OCI-LY3 (cell line): ENCODE results near the gene MRPL28.

Experiments used
- H2AFZ ChIP-seq: fragments of 200-600, 300-600 bp; shearing (Covaris generic); 2 replicates; pipeline ENCODE4 v1.6.0; 2014; ENCODE audit warnings: antibody characterized with exemption, low read depth, low read length
- H3K27ac ChIP-seq: fragments of 200-600, 300-600 bp; sonication (generic); 2 replicates; pipeline ENCODE4 v1.5.1; 2014; ENCODE audit warnings: mild to moderate bottlenecking, low read length, moderate library complexity, mixed read lengths
- H3K27me3 ChIP-seq: fragments of 200-600, 300-600 bp; sonication (generic); 2 replicates; pipeline ENCODE4 v1.6.1; 2014; ENCODE audit warnings: low read depth, low read length, mixed read lengths
- H3K36me3 ChIP-seq: fragments of 200-600, 300-600 bp; sonication (generic); replicated peaks from 2 replicates; pipeline ENCODE3; 2014; ENCODE audit warnings: low read depth, low read length, mixed read lengths
- H3K4me1 ChIP-seq: fragments of 300-600, 200-600 bp; sonication (generic); 2 replicates; pipeline ENCODE4 v1.6.1; 2014; ENCODE audit warnings: low read length, mixed read lengths
- H3K4me2 ChIP-seq: fragments of 200-600, 300-600 bp; sonication (generic); 2 replicates; pipeline ENCODE4 v1.6.1; 2014; ENCODE audit warnings: low read length, mixed read lengths
- H3K4me3 ChIP-seq: fragments of 300-600, 200-600 bp; sonication (generic); 2 replicates; pipeline ENCODE4 v1.5.1; 2014; ENCODE audit warnings: antibody characterized with exemption, mild to moderate bottlenecking, low read length, moderate library complexity
- H3K79me2 ChIP-seq: fragments of 300-600, 200-600 bp; shearing (Covaris generic); 2 replicates; pipeline ENCODE4 v1.6.1; 2014; ENCODE audit warnings: mild to moderate bottlenecking, low read length, mixed read lengths
- H3K9ac ChIP-seq: fragments of 300-600, 200-600 bp; shearing (Covaris generic); 2 replicates; pipeline ENCODE4 v1.6.0; 2014; ENCODE audit warnings: mild to moderate bottlenecking, low read length, moderate library complexity
- H3K9me3 ChIP-seq: fragments of 200-600, 300-600 bp; shearing (Covaris generic); 2 replicates; pipeline ENCODE4 v1.6.1; 2014; ENCODE audit warnings: low read length, mixed read lengths; ENCODE audit not compliant: insufficient read depth
- H4K20me1 ChIP-seq: fragments of 200-600, 300-600 bp; sonication (generic); 2 replicates; pipeline ENCODE4 v1.6.1; 2016; ENCODE audit warnings: low read length, mixed read lengths; ENCODE audit not compliant: insufficient read depth
- EZH2phosphoT487 ChIP-seq: fragments of 200-600 bp; shearing (Covaris generic); IDR thresholded peaks from 2 replicates; pipeline ENCODE4 v1.6.1; 2018; ENCODE audit warnings: antibody characterized with exemption, mixed run types, low read depth
- TF ChIP-seq, protein P1 (sequence below): fragments of 200-600, 300-600 bp; sonication (generic); IDR thresholded peaks from 2 replicates; pipeline ENCODE4 v1.5.1; 2014; ENCODE audit warnings: antibody characterized with exemption, low read length, low read depth

The MRPL28 gene

DNA sequence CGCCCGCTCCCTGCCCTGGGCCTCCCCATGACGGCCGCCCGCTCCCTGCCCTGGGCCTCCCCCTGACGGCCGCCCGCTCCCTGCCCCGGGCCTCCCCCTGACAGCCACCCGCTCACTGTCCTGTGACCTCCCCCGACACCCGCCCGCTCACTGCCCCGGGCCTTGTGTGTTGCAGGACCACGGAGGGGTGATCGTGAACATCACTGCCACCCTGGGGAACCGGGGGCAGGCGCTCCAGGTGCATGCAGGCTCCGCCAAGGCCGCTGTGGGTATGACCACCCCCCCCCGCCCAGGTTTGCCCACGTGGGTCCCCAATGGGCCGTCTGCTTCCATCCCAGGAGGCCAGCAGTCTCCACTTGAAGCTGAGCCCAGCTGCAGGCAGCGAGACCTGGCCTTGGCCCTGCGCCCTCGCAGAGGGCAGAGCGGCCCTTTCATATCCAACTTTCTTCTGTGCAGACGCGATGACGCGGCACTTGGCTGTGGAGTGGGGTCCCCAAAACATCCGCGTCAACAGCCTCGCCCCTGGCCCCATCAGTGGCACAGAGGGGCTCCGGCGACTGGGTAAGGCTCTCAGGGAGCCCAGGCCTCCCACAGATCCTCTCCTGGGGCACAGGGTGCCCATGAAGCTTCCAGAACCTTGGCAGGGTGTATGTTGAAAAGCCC lies 40.3 kb upstream of the MRPL28 start:
- TF ChIP-seq EZH2phosphoT487: no peak
- TF ChIP-seq, protein P1, sequence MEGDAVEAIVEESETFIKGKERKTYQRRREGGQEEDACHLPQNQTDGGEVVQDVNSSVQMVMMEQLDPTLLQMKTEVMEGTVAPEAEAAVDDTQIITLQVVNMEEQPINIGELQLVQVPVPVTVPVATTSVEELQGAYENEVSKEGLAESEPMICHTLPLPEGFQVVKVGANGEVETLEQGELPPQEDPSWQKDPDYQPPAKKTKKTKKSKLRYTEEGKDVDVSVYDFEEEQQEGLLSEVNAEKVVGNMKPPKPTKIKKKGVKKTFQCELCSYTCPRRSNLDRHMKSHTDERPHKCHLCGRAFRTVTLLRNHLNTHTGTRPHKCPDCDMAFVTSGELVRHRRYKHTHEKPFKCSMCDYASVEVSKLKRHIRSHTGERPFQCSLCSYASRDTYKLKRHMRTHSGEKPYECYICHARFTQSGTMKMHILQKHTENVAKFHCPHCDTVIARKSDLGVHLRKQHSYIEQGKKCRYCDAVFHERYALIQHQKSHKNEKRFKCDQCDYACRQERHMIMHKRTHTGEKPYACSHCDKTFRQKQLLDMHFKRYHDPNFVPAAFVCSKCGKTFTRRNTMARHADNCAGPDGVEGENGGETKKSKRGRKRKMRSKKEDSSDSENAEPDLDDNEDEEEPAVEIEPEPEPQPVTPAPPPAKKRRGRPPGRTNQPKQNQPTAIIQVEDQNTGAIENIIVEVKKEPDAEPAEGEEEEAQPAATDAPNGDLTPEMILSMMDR: no peak
- Histone ChIP-seq H3K9me3 (no peaks in the 10 kb centered on the region), H3K27me3 (no peaks in the 10 kb centered on the region), H2AFZ (no peak overlapping the region), H4K20me1 (no peaks in the 10 kb centered on the region), H3K9ac (no peak overlapping the region), H3K36me3 (no peaks in the 10 kb centered on the region), H3K79me2 (no peaks in the 10 kb centered on the region), H3K4me1 (no peaks in the 10 kb centered on the region), H3K4me2 (no peak overlapping the region), H3K27ac (no peak overlapping the region), H3K4me3 (no peak overlapping the region)

DNA sequence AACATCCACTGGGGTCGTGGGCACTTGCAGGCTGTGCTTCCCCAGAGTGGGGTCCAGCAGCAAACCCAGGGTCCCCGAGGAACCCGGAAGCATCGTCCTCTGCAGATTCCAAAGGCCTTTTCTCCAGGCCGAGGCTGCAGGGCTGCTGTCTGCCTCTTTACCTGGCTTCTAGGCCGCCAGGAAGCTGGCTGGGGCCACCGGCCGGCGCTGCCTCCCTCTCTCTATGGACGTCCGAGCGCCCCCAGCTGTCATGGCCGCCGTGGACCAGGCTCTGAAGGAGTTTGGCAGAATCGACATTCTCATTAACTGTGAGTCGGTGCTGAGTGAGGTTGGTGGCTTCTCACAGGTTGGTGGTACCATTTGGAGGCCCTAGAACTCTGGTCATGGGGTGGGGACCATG lies 36.9 kb upstream of the MRPL28 start:
- Histone ChIP-seq H3K79me2 (peaks cover 4% of the 10 kb centered on the region; the same call in 1 of the 2 replicates), H3K27me3 (no peaks in the 10 kb centered on the region), H3K9ac (no peak overlapping the region), H3K4me1 (0 out of 2 replicates have a peak, but pooled peaks cover 4% of the 10 kb centered on the region), H3K4me3 (no peak overlapping the region), H3K27ac (no peak overlapping the region), H3K4me2 (no peak overlapping the region), H2AFZ (no peak overlapping the region), H3K9me3 (no peaks in the 10 kb centered on the region), H4K20me1 (no peaks in the 10 kb centered on the region), H3K36me3 (no peaks in the 10 kb centered on the region)
- TF ChIP-seq, protein P1: no peak
- no peak for TF ChIP-seq EZH2phosphoT487

DNA sequence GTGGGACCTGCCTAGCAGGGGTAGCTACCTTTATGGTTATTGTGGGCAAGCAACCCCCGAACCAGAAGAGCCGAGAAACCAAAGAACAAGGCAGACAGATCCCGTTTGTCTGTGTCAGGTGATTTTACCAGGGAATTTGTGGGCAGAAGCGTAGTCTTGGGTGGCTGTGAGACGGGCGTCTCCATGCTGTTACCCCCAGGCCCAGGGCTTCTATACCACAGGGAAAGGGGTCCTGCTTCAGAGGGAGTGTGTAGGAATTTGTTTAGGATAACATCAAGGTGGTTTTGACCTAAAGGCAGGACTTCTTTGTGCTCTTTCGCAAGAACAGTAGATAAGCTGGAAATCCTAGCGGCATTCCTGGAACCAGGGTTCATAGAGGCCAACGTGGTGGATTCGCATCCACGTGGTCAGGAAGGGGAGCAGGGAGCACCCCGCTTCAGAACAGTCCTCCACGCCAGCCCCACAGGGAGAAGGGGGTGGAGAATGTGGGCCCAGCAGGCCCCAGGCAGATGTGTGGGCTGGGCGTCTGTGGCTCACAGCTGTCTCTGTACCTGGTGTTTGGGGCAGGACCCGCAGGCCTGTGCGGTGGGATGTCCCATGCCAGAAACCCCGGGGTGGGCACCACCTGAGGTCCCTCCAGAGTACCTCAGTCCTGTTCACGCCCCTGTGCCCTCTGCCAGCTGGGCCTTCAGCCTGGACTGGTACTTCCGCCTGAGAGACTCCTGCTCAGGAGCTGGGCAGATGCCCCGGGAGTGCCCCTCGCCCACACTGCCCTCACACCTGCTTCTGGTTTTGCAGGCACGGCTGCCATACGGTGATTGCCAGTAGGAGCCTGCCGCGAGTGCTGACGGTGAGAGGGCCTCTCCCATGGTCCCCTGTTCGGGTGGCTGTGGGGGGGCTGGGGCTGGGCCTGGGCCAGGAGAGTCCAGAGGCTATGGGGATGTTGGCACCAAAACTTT lies 35.5 kb upstream of the MRPL28 start:
- Histone ChIP-seq H2AFZ (no peak overlapping the region), H4K20me1 (no peaks in the 10 kb centered on the region), H3K9me3 (no peaks in the 10 kb centered on the region), H3K27ac (no peak overlapping the region), H3K9ac (no peak overlapping the region), H3K4me3 (no peak overlapping the region), H3K4me2 (no peak overlapping the region), H3K79me2 (peaks cover 5% of the 10 kb centered on the region; the same call in 1 of the 2 replicates), H3K4me1 (0 out of 2 replicates have a peak, but pooled peaks cover 4% of the 10 kb centered on the region), H3K36me3 (no peaks in the 10 kb centered on the region), H3K27me3 (no peaks in the 10 kb centered on the region)
- TF ChIP-seq EZH2phosphoT487: no peak
- TF ChIP-seq, protein P1: no peak

DNA sequence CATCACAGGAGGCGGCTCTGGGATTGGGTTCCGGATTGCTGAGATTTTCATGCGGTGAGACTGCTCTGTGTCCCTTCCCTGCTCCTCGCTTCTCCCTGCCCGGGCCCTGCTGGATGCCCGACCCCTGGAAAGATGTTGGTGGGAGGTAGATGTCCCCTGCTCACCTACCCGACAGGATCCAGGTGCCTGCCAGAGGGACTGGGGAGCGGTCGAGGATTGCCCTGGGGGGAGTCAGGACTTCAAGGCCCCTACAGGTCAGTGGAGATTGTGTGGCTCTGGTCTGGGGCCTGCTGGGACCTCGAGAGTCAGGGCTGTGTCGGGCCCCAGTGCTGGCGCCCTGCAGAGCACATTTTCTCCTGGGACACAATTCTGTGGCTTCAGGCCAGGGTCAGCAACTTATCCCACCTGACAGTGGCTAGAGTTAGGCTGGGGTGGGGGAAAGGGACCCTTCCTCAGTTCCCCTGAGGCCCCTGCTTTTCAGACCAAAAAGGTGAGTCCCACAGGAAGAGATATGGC lies 34.7 kb upstream of the MRPL28 start:
- Histone ChIP-seq H3K9me3 (no peaks in the 10 kb centered on the region), H3K4me3 (no peak overlapping the region), H3K27ac (no peak overlapping the region), H3K9ac (no peak overlapping the region), H3K79me2 (peaks cover 5% of the 10 kb centered on the region; the same call in 1 of the 2 replicates), H3K4me1 (peaks cover 10% of the 10 kb centered on the region), H4K20me1 (no peaks in the 10 kb centered on the region), H2AFZ (no peak overlapping the region), H3K4me2 (no peak overlapping the region), H3K36me3 (peaks cover 4% of the 10 kb centered on the region), H3K27me3 (no peaks in the 10 kb centered on the region)
- TF ChIP-seq, protein P1: no peak
- TF ChIP-seq EZH2phosphoT487: no peak
